ENCODE data around the gene DAPK1. TPM values are rescaled to one million over a fixed set of nuclear protein-coding genes. Genes with fewer than 3 reads are reported as not detected.

Gene DAPK1
- total and polyA plus RNA-seq, 2 donors (not counting 3 experiments of a cell fraction or from before 2014, with no cell fraction given), result 58.9 to 119 TPM

- H3K9me3 ChIP-seq (replicated peaks; ENCODE audit: control insufficient read depth, insufficient read depth, low read length), result no peaks in the 10 kb centered on the region
- DNase-seq (ENCODE audit: low read depth, low spot score) (no peak), FAIRE-seq (no peak)
- no TSS peak for BruUV-seq (replicated peaks)
- TF ChIP-seq JUN (IDR thresholded peaks at IDR 0.05; ENCODE audit: borderline replicate concordance, insufficient read depth, insufficient read length, low read depth) (peak; percentile 18), MYC (IDR thresholded peaks at IDR 0.05; ENCODE audit: low read depth, low read length) (no peak)
- H3K4me2 ChIP-seq (ENCODE audit: insufficient read depth, low read length), result no peak overlapping the region
- H4K20me1 ChIP-seq (replicated peaks; ENCODE audit: control insufficient read depth, extremely low read depth, insufficient read depth, low read length), result no peaks in the 10 kb centered on the region
- CTCF ChIA-PET, result interaction anchor here (1.0 kb wide), 1 partner anchor 20 kb away, joined by 3 read pairs; no protein-coding TSS in a partner anchor
- no peak overlapping the region for H2AFZ ChIP-seq (ENCODE audit: low read depth, low read length)
- POLR2A ChIA-PET, result no interaction called here
- dilution Hi-C loops (cut with MboI; ENCODE audit: extremely low pct_ligation_motif_present, low sequenced_read_pairs), result no loop called here
- no peaks in the 10 kb centered on the region for H3K9me1 ChIP-seq (replicated peaks; ENCODE audit: control insufficient read depth, extremely low read depth, insufficient read depth, low read length)
- peaks cover 22% of the 10 kb centered on the region for H3K79me2 ChIP-seq (ENCODE audit: control insufficient read depth, insufficient read depth, low read length)
- no peaks in the 10 kb centered on the region for H3K27me3 ChIP-seq (ENCODE audit: control insufficient read depth in 2 of 2, insufficient read depth in 2 of 2, low read length in 2 of 2)
- H3K4me1 ChIP-seq (ENCODE audit: control insufficient read depth, extremely low read depth, insufficient read depth, low read length), result peaks cover 31% of the 10 kb centered on the region
- no peaks in the 10 kb centered on the region for H3K36me3 ChIP-seq (ENCODE audit: control insufficient read depth in 2 of 2, extremely low read depth in 1 of 2, insufficient read depth in 2 of 2, low read length in 2 of 2)
- intact Hi-C loops (cut with micrococcal nuclease), result loop anchor here (5.0 to 10.0 kb wide), 2 partner anchors 232 to 320 kb away; partner anchors contain the start of gene CTSL
- no peak overlapping the region for H3K9ac ChIP-seq (replicated peaks; ENCODE audit: extremely low read depth, insufficient read depth, low read length)
- H3K4me3 ChIP-seq (replicated peaks in 1 of 3; ENCODE audit: insufficient read depth in 1 of 3, low read depth in 1 of 3, low read length in 3 of 3), result no peak overlapping the region
- no peak overlapping the region for H3K27ac ChIP-seq (ENCODE audit: insufficient read depth, low read depth, low read length)
Measured at GRCh38 chr9:87494970-87495471, 2.6 kb upstream of the DAPK1 start.

- no peaks in the 10 kb centered on the region for H3K9me3 ChIP-seq (replicated peaks; ENCODE audit: control insufficient read depth, insufficient read depth, low read length)
Measured at GRCh38 chr9:87497080-87497603, 525 bp upstream of the DAPK1 start.

More at GRCh38 chr9:87497080-87497603, 525 bp upstream of the DAPK1 start:
- Histone ChIP-seq H3K4me2 (ENCODE audit: insufficient read depth, low read length) (peak overlapping the region; percentile 99), H3K9me1 (replicated peaks; ENCODE audit: control insufficient read depth, extremely low read depth, insufficient read depth, low read length) (no peaks in the 10 kb centered on the region), H3K27me3 (ENCODE audit: control insufficient read depth in 2 of 2, insufficient read depth in 2 of 2, low read length in 2 of 2) (no peaks in the 10 kb centered on the region), H3K9ac (replicated peaks; ENCODE audit: extremely low read depth, insufficient read depth, low read length) (peak overlapping the region; percentile 84), H3K79me2 (ENCODE audit: control insufficient read depth, insufficient read depth, low read length) (peaks cover 30% of the 10 kb centered on the region), H3K27ac (ENCODE audit: insufficient read depth, low read depth, low read length) (peak overlapping the region; percentile 78), H3K4me3 (replicated peaks in 1 of 3; ENCODE audit: insufficient read depth in 1 of 3, low read depth in 1 of 3, low read length in 3 of 3) (peak overlapping the region; percentile 72 to 93 (median 77)), H3K36me3 (ENCODE audit: control insufficient read depth in 2 of 2, extremely low read depth in 1 of 2, insufficient read depth in 2 of 2, low read length in 2 of 2) (no peaks in the 10 kb centered on the region), H2AFZ (ENCODE audit: low read depth, low read length) (peak overlapping the region; percentile 98), H3K4me1 (ENCODE audit: control insufficient read depth, extremely low read depth, insufficient read depth, low read length) (peaks cover 31% of the 10 kb centered on the region), H4K20me1 (replicated peaks; ENCODE audit: control insufficient read depth, extremely low read depth, insufficient read depth, low read length) (no peaks in the 10 kb centered on the region)
- intact Hi-C loops (cut with micrococcal nuclease), result loop anchor here (1.0 to 10.0 kb wide), 4 partner anchors 103 to 318 kb away; partner anchors contain the start of gene CTSL
- no peak for DNase-seq (ENCODE audit: low read depth, low spot score)
- CTCF ChIA-PET, result interaction anchor here (0.6 to 3.7 kb wide), 24 partner anchors 13 to 180 kb away, joined by 3 to 27 read pairs (median 3); no protein-coding TSS in a partner anchor
- POLR2A ChIA-PET, result interaction anchor here (0.6 to 0.8 kb wide), 2 partner anchors 17 to 147 kb away, joined by 3 read pairs; no protein-coding TSS in a partner anchor
- BruUV-seq (replicated peaks), result no TSS peak
- TF ChIP-seq JUN (IDR thresholded peaks at IDR 0.05; ENCODE audit: borderline replicate concordance, insufficient read depth, insufficient read length, low read depth) (no peak), POLR2A (IDR thresholded peaks at IDR 0.05; ENCODE audit: low read depth, low read length) (no peak), MYC (IDR thresholded peaks at IDR 0.05; ENCODE audit: low read depth, low read length) (no peak), GATA2 (IDR thresholded peaks at IDR 0.05; ENCODE audit: insufficient read depth, insufficient read length, low read depth, low read length) (no peak), FOS (IDR thresholded peaks at IDR 0.05; ENCODE audit: borderline replicate concordance, insufficient read depth, low read length) (no peak), MAX (IDR thresholded peaks at IDR 0.05; ENCODE audit: insufficient read depth, insufficient read length) (no peak)
- FAIRE-seq, result no peak
- dilution Hi-C loops (cut with MboI; ENCODE audit: extremely low pct_ligation_motif_present, low sequenced_read_pairs), result no loop called here
